22Rv1 (cell line): ENCODE measurements around the gene ABHD14A.

Experiments used
- CTCF ChIP-seq: fragments of 450-650 bp; IDR thresholded peaks from 2 replicates; pipeline ENCODE4 v1.5.1; 2017; ENCODE audit warnings: mild to moderate bottlenecking
- ZFX ChIP-seq: fragments of 450-650 bp; IDR thresholded peaks from 2 replicates; pipeline ENCODE4 v1.6.1; 2017; ENCODE audit warnings: antibody characterized with exemption, borderline replicate concordance

- TF ChIP-seq CTCF: no peak
- no peak for TF ChIP-seq ZFX
Measured at GRCh38 chr3:51977446-51978142, 2.7 kb downstream of the ABHD14A start.
